Small intestine (tissue), 16 donors: ENCODE data around the gene WDR7. TPM values are rescaled to one million over a fixed set of nuclear protein-coding genes. Genes with fewer than 3 reads are reported as not detected.
A peak's percentile ranks its signal among the peaks of the same experiment; 100 is the strongest.

Experiments
- DNase-seq, 2 donors: peaks; one replicate each; pipeline versions ENCODE4 v3.0.0 to v3.0.0-alpha.2; 2013
- FAIRE-seq: peaks from 2 replicates; lab custom pipeline; 2012; peaks lifted over from hg19 to GRCh38; lab: Jason Lieb, UNC
- H3K27ac ChIP-seq, 3 donors: one replicate each; pipeline ENCODE4 v1.5.1; 2013; ENCODE audit warnings: low read length in 2 of 3, mild to moderate bottlenecking in 2 of 3, control low read depth in 1 of 3, inconsistent platforms in 1 of 3, low read depth in 1 of 3, moderate library complexity in 1 of 3
- H3K27me3 ChIP-seq, 3 donors: one replicate each; pipeline ENCODE4 v1.6.1; 2013; ENCODE audit warnings: low read length in 3 of 3, inconsistent platforms in 1 of 3; ENCODE audit not compliant: control insufficient read depth in 3 of 3, insufficient read depth in 3 of 3
- H3K36me3 ChIP-seq, 3 donors: one replicate each; pipeline ENCODE4 v1.6.1; 2013; ENCODE audit warnings: low read length in 3 of 3, inconsistent platforms in 1 of 3, low read depth in 1 of 3, mild to moderate bottlenecking in 1 of 3, moderate library complexity in 1 of 3; ENCODE audit not compliant: control insufficient read depth in 3 of 3, insufficient read depth in 2 of 3
- H3K4me1 ChIP-seq, 3 donors: one replicate each; pipeline ENCODE4 v1.6.1; 2013; ENCODE audit warnings: low read length in 2 of 3, inconsistent platforms in 1 of 3, low read depth in 1 of 3, mild to moderate bottlenecking in 1 of 3, moderate library complexity in 1 of 3; ENCODE audit not compliant: control insufficient read depth in 3 of 3, insufficient read depth in 2 of 3
- H3K4me3 ChIP-seq, 3 donors: one replicate each; pipeline ENCODE4 v1.5.1; 2013; ENCODE audit warnings: low read length in 3 of 3, control low read depth in 1 of 3, inconsistent platforms in 1 of 3, low read depth in 1 of 3, mild to moderate bottlenecking in 1 of 3, moderate library complexity in 1 of 3
- H3K9me3 ChIP-seq, 2 donors: one replicate each; pipeline ENCODE4 v1.6.1; 2013; ENCODE audit warnings: low read depth in 1 of 2, low read length in 1 of 2; ENCODE audit not compliant: control insufficient read depth in 2 of 2, insufficient read depth in 1 of 2
- WGBS, 3 donors: extraction: QIAGEN DNeasy Blood & Tissue Kit; methylation state at CpG; one replicate each; pipeline ENCODE4 v1.1.7; 2013; 5-methylcytosine and 5-hydroxymethylcytosine counted together
- long read RNA-seq, 10 donors: transcript quantifications; one replicate each; lab custom pipeline, GENCODE V29; 2026
- polyA plus RNA-seq, 4 donors: library from polyadenylated mRNA; stranded (reverse) in 3 of 4; unstranded in 1 of 4; fragments of 200-250 nt in 3 of 4; fragments of 120-200 nt in 1 of 4; gene quantifications; one replicate each; pipeline versions ENCODE4 v1.2.1 to v1.2.3, GENCODE V29; 2013
- donor health status: healthy with polysubstance abuse.
- donor health status: control.
- donor health status: control.
- donor health status: Bipolar disorder and iron deficiency.
- donor health status: healthy.

Gene WDR7
- polyA plus RNA-seq: 1 to 10 TPM; 3.1 to 7.8 (median 4.9) TPM
- long read RNA-seq, donor 1: 0 reads
- long read RNA-seq, donor 2, full-length matches to known transcripts: 1 of 1 reads
- long read RNA-seq, donor 2, partial matches to known transcripts: 0 of 1 reads
- long read RNA-seq, donor 2, other reads (novel, unspliced or antisense): 0 of 1 reads
- long read RNA-seq, donor 3: 0 reads
- long read RNA-seq, donor 4: 0 reads
- long read RNA-seq, donor 5: 0 reads
- long read RNA-seq, donor 6, full-length matches to known transcripts: 1 of 1 reads
- long read RNA-seq, donor 6, partial matches to known transcripts: 0 of 1 reads
- long read RNA-seq, donor 6, other reads (novel, unspliced or antisense): 0 of 1 reads
- long read RNA-seq, donor 7: 0 reads
- long read RNA-seq, donor 8: 0 reads
- long read RNA-seq, donor 9: 0 reads
- long read RNA-seq, donor 10: 0 reads

DNA sequence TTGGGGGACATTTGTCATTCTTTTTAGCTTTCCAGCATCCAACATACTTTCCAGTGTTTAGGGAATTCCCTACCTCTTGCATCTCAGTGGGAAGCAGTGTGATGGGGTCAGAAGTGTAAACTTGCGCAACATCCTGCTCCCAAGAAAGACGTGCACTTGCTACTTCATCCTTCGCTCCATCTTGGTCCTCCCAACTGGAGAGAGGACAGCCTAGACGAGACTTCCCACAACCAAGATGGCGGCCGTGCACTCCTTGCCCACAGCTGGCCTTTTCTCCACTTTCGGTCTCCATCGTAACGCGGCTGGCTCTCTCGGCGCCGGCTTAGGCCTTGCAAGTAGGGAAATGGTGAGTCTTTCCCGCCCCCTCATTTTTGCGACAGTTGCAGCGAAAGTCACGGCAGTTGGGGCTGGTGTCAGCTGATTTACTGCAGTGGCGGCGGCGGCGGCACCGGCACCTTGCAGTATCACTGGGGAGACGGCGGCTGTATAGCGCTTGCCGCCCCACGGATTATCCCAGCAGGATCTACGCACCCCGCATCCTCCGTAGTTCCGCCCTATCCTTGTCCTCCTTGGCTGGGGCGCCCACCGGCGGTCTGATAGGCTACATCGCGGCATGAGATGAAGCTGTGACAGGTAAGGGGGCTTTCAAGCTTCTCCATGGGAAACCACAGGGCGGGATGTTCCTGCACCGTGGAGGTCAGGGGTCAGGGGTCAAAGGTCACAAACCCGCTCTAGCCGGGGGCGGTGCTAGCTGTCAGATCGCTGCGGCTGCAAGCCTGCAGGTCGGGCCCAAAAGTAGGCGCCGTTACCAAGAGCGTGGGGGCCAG is at the start of gene WDR7:
TSS of gene WDR7 (plus strand) at position 416 of the 827 bp plus-strand sequence. CDS start 21,157 bp downstream, outside the sequence.
- DNase-seq (peak; percentile 98 to 99), FAIRE-seq (no peak)
- H3K36me3 ChIP-seq: no peaks in the 10 kb centered on the region
- H3K4me3 ChIP-seq: peak within 1 kb of the TSS; percentile 69 to 92 (median 85)
- WGBS, 3 donors: 0 to 1% (median 1%) methylated on average over 46 to 47 of the region's 47 CpGs
- H3K27me3 ChIP-seq: no peaks in the 10 kb centered on the region
- peak within 1 kb of the TSS; percentile 76 to 90 (median 84) for H3K27ac ChIP-seq
- H3K9me3 ChIP-seq: peaks cover 0 to 3% of the 10 kb centered on the region in 2 donors
- H3K4me1 ChIP-seq: peaks cover 0 to 12% (median 5%) of the 10 kb centered on the region in 3 donors

DNA sequence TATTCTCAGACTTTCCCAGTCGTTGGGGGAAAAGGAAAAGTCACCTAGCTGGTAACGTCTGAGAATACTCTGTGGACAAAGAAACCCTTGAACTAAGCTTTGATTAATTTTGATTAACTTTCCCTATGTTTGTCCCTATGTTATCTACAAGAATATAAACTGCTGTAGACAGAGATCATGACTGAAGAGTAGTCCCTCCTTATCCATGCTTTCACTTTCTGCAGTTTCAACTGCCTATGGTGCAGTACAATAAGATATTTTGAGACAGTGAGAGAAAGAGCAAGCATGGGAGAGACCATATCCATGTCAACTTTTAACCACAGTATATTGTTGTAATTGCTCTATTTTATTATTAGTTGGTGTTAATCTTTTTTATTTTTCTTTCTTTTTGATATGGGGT is 44.5 kb upstream of the WDR7 start:
- peak; percentile 23 for FAIRE-seq
- Histone ChIP-seq H3K9me3 (no peaks in the 10 kb centered on the region), H3K27me3 (no peaks in the 10 kb centered on the region), H3K4me3 (no peak overlapping the region), H3K27ac (no peak overlapping the region), H3K4me1 (no peaks in the 10 kb centered on the region), H3K36me3 (peaks cover 3 to 18% (median 5%) of the 10 kb centered on the region in 3 donors)
- WGBS, 3 donors: 19 to 75% (median 51%) methylated on average over 2 of the region's 2 CpGs
- DNase-seq: peak; percentile 31 to 66

DNA sequence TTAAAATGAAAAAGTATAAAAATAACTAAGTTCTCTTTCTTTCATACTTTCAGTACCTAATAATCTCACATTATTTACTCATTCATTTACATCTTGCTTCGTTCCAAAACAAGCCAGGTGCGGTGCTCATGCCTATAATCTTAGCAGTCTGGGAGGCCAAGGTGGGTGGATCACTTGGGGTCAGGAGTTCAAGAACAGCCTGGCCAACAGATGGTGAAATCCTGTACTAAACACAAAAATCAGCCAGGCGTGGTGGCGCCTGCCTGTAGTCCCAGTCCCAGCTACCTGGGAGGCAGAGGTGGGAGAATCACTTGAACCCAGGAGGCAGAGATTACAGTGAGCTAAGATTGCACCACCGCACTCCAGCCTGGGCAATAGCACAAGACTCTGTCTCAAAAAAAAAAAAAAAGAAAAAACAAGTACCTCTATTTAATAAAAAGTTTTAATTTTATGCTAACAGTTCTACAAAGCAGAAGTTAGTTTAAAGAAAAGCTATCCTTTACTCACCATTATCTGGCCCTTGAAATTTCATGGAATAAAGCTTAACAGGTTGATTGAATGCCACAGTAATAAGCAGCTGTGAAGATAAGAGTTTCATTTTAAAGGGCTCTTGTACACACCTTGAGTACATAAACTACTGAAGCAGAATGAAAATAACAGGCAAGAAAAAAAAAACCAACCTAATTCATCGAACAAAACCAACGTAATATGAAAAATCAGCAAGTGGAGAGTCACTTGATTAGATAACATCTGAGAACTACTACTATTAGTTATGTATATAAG is 35.2 kb upstream of the WDR7 start:
- Histone ChIP-seq H3K27ac (no peak overlapping the region), H3K9me3 (no peaks in the 10 kb centered on the region), H3K27me3 (no peaks in the 10 kb centered on the region), H3K36me3 (peaks cover 4 to 33% (median 5%) of the 10 kb centered on the region in 3 donors), H3K4me1 (peaks cover 0 to 6% (median 0%) of the 10 kb centered on the region in 3 donors), H3K4me3 (no peak overlapping the region)
- DNase-seq (peak; percentile 13 to 17), FAIRE-seq (peak; percentile 65)
- 22 to 58% (median 39%) methylated on average over 7 of the region's 7 CpGs for WGBS, 3 donors

DNA sequence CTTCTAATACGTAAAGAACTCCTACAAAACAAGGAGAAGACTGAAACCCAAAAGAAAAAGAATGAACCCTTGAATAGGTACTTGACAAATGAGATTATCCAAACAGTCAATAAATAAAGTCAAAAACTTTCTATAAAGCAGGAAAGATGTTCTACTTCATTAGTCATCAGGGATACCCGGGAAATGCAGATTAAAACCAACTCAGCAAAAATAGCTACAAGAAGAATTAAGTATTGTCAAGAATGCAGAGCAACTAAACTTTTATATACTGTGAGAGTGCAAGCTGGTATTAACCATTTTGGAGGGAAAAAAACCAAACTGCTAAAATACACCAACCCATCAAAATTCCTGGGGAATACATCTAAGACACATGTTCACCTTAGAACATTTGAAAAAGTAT is 23.2 kb upstream of the WDR7 start:
- Histone ChIP-seq H3K27ac (no peak overlapping the region), H3K4me1 (peaks cover 0 to 3% (median 0%) of the 10 kb centered on the region in 3 donors), H3K9me3 (no peaks in the 10 kb centered on the region), H3K36me3 (peaks cover 0 to 15% (median 0%) of the 10 kb centered on the region in 3 donors), H3K4me3 (no peak overlapping the region), H3K27me3 (no peaks in the 10 kb centered on the region)
- FAIRE-seq (no peak), DNase-seq (no peak)
- WGBS, 3 donors: 78 to 92% (median 87%) methylated on average over 2 of the region's 2 CpGs

DNA sequence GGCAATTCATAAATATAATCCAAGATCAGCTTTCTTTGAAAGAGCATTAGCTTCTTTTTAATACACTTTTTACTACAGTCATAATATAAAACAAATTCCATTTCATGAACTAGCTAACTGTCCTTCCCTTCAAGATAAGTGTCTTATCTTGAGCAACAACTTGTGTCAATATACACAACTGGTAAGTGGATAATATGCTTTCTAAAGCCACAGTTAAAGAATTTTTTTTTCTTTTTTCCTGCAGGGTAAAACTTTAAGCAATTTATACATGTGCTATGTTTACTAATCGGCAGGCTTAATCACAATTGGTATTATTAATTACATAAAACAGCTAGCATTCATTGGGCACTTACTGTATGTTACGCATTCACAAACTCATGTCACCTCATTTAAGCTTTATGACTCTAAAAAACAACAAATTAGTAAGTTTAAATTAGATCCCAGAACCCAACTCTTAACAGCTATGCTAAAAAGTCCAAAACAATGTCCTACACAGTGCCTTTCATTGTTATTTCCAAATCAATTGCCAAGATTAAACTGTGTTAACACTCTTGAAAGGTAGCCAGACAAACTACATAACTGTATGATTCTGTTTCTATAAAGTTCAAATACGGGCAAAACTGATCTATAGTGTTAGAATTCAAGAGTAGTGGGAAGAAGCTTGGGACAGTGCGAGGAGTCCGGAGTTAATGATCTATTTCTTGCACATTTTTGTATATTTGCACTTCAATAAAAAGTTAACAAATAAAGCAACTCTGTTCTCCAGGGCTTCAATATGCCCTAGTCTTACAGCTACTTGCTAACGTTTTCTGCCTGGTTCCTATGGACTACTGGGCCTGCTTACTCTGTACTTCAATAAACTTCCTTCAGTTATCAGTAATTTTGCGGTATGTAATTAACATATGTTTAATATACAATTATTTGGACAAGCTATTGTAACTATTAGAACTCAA is 18.8 kb upstream of the WDR7 start:
- H3K36me3 ChIP-seq: peaks cover 0 to 18% (median 0%) of the 10 kb centered on the region in 3 donors
- H3K27ac ChIP-seq: no peak overlapping the region
- FAIRE-seq: no peak
- WGBS, 3 donors: 42 to 56% (median 51%) methylated on average over 7 of the region's 7 CpGs
- no peaks in the 10 kb centered on the region for H3K9me3 ChIP-seq
- H3K27me3 ChIP-seq: no peaks in the 10 kb centered on the region
- DNase-seq: no peak
- H3K4me1 ChIP-seq: peaks cover 3 to 6% (median 5%) of the 10 kb centered on the region in 3 donors
- H3K4me3 ChIP-seq: no peak overlapping the region

DNA sequence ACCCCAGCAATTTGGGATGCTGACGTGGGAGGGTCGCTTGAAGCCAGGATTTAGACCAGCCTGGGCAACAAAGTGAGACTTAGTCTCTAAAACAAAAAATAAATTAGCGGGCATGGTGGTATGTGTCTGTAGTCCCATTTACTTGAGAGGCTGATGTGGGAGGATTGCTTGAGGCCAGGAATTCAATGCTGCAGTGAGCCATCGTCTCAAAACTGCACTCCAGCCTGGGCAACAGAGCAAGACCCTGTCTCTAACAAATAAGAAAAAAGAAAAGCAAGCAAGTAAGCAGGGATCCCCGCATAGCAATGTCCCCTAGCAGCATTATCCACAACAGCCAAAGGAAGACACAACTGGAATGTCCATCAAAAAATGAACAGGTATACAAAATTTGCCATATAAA is 16.2 kb upstream of the WDR7 start:
- WGBS, 3 donors: 89 to 95% (median 93%) methylated on average over 5 of the region's 5 CpGs
- DNase-seq: no peak
- no peak for FAIRE-seq

DNA sequence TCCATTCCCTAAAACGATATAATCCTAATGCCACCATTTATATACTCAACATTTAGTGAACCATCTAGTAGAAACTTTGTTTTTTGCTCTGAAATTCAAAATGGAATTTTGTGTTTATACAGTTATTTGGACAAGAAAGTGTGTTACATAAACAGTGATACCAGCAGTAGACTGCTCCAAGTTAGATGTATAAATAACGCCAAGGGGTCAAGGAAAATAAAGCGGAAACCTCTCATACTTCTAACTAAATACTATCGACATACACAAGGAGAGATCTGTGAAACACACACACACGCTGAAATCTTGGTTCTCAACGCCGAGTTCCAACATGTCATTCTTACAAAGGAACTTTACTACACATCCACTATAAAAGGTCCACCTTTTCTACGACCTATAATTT is 14.0 kb upstream of the WDR7 start:
- peak overlapping the region in 1 of 3 donors; percentile 97 for H3K27ac ChIP-seq
- H3K4me1 ChIP-seq: peaks cover 0 to 8% (median 6%) of the 10 kb centered on the region in 3 donors
- H3K4me3 ChIP-seq: peak overlapping the region in 2 of 3 donors; percentile 89 to 97
- WGBS, 3 donors: 3 to 6% (median 6%) methylated on average over 8 of the region's 8 CpGs
- no peaks in the 10 kb centered on the region for H3K9me3 ChIP-seq
- FAIRE-seq (no peak), DNase-seq (peak; percentile 10 to 37)
- no peaks in the 10 kb centered on the region for H3K27me3 ChIP-seq
- H3K36me3 ChIP-seq: peaks cover 0 to 6% (median 0%) of the 10 kb centered on the region in 3 donors

More for the DNA sequence above, 16.2 kb upstream of the WDR7 start:
- H3K27me3 ChIP-seq: no peaks in the 10 kb centered on the region
- H3K4me1 ChIP-seq: peaks cover 3 to 8% (median 6%) of the 10 kb centered on the region in 3 donors
- no peak overlapping the region for H3K27ac ChIP-seq
- H3K4me3 ChIP-seq: no peak overlapping the region
- peaks cover 0 to 12% (median 0%) of the 10 kb centered on the region in 3 donors for H3K36me3 ChIP-seq
- no peaks in the 10 kb centered on the region for H3K9me3 ChIP-seq
